Activated effector memory CD4-positive, alpha-beta T cell treated with anti-CD3 and anti-CD28 coated beads, Interleukin-2, amount 50 U/mL, for 16 hours (primary cell): Measurements from ENCODE around the gene IER5.
"Not testable (repeated sequence)": the region's sequence is repeated elsewhere in the genome, so short reads cannot be mapped to it uniquely, and the experiment has no call there.

Experiments used
- DNase-seq: peaks from one replicate; pipeline ENCODE4 v3.0.0-alpha.2; 2020

Gene IER5

DNA sequence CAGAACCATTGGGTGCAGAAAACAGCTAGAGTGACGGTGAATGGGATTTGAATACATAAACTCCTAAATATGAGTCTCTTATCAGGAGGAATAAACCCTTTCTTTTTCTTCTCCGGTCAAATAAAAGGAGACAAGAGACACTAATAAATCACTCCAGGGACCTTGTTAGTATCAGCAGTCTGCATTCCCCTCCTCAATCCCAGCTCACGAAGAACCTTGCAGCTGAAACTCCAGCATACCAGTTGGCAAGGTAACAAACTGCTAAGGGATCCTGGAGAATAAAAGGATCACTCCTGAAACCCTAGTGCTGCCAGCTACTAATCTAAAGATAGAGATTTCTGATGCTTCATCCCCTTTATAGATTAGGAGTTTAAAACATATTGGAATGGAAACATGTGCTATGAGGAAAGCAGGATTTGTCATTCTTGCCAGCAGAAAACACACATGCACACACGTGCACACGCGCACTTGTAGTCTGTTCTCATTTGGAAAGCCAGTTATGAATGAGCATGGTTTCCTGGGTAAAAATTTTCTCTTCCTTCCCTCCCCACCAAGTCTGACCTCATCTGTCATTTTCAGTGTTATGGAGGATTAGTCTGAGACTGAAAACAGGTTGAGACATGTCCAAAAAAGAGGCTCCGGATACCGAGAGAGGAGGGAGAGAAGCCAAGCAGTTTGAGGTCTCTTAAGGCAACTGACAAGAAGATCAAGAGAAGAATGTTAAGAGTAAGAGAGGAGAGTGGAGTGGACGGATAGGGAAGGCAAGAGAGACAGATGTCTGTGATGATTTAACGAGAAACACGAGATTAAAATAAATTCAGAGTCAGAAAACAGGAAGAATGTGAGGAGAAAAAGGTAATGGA lies 10.9 kb downstream of the IER5 start:
- DNase-seq: peak; percentile 70

DNA sequence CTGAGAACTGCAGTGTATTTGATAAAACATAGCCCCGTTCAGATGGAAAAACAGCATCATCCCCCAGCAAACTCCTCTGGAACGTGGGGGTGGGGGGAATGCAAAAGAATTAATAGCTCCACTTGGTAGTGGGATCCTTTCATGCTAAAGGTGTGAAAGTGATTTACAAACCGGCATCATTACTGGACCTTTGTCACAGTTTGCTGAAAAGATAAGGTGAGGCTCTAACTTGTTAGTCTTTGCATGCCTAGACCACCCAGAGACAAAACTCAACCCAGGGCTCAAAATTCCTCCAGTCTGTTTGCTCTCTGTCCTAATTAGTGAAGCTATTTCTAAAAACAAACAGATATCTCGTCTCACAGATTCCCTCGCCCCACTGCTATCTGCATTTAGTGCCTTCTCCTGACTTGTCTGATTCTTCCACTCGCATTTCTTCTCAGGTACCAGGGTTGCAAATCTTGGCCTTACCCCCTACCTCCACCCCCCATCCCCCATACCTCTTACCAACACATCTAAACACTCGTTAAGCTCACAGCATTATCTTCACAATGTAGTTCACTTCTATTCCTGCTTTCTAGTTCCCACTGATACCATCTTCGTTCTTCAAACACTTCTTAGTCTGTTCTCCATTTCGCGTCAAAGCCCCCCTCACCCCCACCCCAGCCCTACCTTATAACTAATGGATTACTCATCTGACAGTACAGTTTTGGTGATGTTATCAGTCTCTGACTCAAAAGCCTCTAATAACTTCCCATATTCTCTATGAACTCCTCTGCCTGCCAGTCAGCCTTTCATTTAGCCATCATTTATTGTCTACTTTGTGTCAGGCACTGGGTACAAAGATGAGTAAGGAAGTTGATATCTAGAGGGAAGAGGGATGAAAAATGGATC lies 11.8 kb downstream of the IER5 start:
- DNase-seq: peak; percentile 77

DNA sequence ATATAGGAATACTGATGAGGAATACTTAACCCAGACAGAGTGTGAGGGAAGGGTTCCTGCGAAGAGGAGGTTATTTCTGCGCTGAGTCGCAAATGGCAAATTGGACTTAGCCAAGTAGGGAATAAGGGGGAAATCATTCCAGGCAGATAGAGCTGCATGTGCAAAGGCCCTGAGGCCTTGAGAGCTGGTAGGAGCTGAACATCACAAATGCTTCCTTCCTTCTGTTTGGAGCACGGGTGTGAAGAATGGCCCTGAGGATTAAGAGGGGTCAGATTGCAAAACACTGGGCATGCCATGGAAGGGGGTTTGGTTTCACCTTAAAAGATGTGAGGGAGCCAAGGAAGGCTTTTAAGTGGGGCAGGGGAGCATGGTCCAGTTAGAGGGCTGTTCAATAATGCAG lies 12.4 kb downstream of the IER5 start:
- DNase-seq: no peak

DNA sequence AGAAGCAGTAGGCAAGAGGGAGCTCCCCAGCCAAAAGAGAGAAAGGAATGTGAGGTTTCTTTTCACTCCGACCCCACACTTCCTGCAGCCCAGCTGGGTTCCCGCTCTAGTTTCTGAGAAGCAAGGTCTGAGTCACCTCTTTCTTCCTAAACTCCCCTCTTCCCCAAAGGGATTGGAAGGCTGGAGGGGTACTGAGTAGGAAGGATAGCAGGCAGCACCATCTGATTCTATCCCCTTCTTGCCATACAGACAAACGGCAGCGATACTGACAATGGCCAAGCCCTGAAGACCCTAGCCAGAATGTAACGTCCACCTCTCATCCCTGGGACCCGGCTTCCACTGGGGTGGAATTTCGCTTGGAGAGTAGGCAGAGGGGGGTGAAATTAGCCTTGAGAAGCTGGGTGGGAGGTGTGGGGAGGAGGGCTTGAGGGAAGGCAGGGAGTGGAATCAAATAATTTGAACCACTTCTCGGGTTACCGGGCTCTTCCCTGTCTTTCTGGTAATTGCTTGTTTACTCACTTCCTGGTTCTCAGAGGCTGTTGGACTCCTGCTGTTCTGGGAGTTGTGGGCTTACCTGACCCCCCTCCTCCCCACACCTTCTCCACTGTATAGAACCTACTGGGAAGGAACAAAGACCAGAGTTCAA lies 13.2 kb downstream of the IER5 start:
- DNase-seq: no peak

DNA sequence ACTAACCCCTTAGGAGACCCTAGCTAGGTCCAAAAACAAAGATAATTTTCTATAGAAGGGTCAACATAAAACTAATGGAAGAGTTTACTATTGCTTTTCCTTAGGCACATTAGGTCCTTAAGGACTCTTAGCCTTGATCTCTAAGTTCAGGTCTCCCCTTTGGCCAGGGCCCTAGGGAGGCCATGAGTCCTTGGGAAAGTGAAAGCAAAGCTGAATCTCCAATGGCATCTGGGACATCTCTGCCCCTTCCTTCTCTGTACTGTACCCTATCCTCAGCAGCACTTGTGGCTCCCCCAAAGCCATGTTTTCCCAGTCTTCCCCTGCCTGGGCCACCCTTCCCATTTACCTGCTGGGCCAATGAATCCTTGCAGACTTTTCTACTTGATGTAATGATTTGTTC lies 14.3 kb downstream of the IER5 start:
- no peak for DNase-seq

DNA sequence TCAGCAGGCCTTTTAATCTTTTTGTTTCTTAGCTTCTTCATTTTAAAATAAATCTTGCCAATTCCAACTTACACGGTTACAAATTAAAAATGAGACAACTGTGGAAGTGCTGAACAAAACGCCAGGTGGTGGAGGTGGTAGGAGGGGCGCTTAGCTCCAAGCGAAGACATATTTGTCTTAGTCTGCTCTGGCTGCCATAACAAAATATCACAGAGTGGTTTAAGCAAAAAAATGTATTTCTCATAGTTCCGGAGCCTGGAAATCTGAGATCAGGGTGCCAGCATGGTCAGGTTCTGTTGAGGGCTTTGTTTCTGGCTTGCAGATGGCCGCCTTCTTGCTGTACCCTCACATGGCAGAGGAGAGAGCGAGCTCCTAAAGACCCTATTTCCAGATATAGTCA lies 14.9 kb downstream of the IER5 start:
- no peak for DNase-seq

DNA sequence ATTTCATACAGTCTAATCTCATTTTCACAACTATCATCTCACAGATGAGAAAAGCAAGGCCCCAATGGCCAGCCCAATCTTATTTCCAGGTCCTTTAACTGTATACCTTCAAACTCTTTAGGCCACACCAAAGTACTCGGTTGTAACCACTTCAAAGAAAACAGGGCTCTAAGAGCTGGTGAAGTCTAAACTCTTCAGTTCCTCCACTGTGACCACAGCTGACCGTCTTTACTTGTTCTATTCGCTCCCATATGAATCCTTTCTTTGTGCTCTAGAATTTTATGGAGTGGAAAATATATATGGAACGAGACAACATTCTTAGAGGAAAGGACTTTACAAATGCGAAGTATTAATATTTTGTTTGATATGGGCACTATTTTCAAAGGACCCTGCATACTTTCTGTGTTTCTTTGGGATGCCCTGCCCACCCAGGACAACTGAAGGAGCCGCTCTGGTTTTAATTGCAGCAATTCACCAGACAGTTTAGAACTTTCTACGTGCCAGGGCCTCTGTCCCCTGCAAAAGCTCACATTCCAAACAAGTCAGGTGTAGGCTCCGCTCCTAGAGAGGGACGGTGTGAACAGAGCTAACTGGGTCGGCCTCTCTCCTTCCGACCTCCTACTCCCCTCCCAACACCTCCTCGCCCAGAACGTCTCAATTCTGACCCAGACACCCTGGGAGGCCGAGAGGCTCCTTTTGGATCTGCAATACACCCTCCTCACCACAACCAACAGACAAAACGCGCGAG lies 15.7 kb downstream of the IER5 start:
- no peak for DNase-seq

DNA sequence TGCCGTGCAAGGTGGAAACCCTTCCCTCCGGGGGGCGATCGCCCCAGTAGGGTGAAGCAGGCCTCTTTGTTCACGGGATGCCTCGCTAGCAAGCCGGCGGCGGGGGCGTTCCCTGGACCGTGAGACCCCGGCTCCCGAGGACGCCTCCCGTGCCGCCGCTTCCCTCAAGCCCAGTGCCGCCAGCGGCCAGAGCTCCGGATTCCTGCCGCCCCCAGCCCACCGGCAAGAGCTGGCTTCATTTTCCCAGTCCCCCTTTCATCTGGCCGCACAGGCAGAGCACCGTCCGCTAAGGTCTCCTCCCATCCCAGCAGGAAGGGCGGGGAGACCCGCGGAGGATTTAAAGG lies 16.3 kb downstream of the IER5 start:
- peak; percentile 76 for DNase-seq

DNA sequence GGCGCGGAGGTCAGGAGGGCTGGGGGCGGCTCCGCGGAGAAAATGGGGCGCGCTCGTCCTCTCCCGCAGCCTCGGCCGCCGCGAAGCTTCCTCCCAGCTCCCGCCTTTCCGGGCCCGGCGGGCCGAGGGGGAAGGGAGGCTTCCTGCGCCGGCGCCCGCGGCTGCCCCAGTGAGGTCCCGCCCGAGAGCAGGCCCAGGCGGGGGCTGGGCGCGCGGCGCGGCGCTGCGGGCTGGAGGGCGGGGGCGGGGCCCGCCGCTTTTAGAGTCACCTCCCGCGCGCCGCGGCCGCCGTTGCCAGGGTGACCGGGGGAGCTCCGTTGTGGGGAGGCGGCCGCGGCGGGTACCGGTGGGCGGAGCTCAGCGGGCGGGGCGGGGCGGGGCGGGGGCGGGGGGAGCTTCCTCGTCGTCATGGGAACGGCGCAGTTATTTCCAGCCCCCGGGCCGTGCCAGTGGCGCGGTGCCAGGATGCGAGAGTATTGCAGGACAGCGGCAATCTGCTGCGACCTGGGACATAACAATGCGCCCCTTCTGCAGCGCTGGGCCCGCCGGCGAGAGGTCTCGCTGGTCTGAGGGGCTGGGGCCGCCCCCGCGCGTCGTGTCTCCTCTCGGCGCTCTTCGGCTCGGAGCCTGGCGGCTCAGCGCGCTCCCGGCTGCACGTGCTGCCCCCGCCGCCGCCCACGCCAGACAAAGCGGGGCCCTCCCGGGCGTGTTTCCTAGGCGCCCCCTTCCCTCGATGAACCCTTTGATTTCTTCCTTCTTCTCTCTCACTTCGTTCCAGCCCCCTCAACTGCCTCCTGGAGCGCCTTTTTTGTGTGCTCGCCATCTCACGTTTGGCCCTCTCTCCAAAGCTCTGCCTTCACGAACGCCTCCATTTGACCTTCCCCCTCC lies 16.9 kb downstream of the IER5 start:
- DNase-seq: peak; percentile 98

DNA sequence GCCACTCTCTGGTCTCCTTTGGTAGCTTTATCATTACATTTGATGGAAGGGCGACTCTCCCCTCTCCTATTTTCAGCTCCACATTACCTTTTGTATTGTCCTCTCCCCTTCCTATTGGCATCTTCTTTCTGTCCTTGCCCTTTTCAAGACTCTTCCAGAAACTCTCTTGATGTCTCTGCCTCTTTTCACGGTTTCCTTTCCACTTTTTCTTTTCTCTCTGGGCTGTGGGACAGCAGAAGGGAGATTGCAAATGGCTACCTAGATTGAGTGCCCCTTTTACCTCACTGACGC lies 17.5 kb downstream of the IER5 start:
- DNase-seq: no peak

DNA sequence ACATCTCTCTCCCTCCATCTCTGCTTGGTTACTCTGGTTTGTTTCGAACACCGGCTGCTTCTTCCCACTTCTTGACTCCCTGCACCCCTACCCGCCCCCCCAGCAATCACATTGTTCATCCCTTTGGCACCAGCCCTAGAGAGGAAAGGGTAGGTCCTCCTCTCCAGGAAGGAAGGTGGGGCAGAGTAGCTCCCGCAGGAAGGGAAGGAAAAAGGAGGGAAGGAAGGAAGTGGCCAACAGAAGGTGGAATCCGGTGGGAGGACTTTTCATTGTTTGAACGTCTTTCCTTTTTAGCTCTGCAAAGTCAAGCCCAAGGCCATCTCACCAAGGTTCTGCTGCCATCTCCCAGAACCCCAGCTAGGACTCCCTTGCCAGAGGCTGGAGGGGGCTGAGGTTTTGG lies 18.0 kb downstream of the IER5 start:
- no peak for DNase-seq

DNA sequence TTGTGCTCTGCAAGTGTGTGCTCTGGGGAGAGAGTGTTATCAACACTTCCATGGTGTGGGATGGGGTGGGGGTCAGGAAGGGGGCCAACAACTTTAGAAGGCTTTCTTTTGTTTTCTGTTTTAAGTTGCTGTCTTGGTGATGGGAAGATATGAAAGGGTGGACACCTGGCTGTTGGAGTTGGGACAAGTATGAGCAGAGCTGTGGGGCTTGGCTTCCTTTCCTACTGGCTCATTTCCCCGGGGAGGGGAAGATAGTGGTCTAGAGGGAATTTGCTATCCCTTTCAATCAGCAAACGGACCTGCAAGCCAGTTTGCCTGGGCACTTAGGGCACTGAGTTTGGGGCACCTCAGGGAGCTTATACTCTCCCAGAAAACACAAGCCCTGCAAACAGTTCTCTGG lies 19.2 kb downstream of the IER5 start:
- no peak for DNase-seq

DNA sequence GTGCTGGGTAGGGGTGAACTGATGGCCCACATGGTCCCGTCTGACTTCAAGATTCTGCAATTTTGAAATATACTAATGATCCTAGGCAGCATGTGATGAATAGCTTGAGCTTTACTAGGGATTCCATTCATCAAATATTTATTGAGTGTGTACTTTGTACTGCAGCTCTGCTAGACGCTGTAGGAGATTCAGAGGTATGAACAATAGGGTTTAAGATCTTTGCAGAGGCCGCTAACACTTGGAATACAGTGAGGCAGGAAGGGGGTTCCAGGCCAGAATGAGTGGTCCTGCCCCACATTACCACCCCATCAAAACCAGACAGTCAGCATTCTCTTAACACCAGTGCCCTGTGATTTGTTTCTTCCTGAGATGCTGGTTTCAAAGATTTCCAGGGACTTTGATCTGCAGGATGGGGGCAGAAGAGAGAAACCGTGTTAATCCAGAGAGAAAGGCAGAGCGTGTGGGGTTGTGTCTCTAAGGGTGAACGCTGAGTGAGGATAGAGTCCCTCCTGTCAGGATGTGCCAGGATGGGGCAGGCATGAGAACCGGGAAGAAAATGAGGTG lies 19.9 kb downstream of the IER5 start:
- DNase-seq: no peak

DNA sequence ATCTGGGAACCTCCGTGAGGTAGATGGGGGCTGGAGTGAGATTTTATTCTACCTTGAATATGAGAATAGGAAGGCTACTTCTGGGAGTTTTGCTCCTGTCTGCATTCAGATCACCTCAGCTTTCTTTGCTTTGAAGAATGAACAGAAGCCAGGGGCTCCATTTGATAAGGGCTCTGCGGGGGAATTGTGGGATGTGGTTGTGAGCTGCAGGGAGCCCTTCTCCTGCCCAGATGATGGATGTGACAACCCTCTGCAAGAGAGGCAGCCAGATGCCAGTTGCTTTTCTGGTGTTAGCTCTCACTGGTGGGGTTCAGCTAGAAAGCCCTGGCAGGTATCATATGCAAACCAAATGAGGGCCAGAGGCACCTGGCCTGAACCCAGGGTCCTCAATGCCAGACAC lies 21.5 kb downstream of the IER5 start:
- DNase-seq: no peak

DNA sequence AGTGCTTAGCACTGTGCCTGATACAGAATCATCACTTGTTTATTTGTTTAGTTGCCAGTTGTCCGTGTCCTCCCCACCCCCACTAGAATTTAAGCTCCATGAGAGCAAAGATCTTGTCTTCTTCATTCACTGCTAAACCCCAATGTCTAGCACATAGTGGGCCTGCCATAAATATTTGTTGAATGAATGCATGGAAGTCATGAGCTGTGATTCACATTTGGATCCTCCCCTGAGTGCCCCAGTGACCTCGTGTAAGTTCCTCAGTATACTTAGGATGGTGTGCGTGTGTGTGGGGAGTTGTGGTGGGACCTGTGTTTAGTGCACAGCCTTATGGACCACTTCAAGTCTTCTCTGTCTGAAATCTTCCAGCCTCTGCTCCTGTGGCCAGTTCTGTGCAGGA lies 23.1 kb downstream of the IER5 start:
- DNase-seq: no peak

DNA sequence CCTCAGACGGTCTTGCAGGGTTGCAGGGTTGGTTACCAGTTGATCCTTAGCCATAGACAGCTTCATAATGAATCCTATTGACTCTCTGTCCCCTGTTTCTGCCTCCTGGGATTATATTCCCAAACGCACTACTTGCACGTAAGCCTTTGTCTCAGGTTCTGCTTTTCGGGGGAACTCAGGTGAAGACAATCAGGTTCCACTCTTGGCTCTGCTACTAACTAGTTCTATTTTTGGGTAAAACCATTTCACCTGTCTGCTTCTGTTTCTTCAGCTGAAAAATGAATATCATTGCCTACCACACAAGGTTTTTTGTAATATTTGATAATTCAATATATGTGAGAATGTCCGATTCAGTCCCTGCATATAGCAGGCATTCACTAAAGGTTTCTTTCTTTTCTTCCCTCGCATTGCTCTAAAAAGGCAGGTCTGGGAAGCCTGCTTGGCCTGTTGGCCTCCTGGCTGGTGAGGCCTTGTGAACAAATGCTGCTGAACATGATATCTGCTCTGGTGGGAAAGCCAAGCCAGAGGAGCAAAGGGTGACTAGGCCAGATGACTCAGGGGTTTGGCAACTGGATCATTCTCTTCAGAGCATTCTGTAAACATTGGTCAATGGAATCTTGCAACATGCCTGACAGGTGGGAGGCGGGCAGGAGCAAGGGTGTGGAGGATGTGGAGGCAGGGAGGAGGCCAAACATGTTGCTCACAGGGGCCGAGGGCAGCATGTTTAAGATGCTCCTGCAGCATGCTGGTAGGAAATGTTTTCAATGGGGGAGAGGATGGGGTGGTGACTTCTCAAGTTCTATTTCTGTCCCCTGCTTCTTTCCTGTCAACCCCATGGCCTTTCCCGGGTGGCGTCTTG lies 23.8 kb downstream of the IER5 start:
- DNase-seq: no peak

DNA sequence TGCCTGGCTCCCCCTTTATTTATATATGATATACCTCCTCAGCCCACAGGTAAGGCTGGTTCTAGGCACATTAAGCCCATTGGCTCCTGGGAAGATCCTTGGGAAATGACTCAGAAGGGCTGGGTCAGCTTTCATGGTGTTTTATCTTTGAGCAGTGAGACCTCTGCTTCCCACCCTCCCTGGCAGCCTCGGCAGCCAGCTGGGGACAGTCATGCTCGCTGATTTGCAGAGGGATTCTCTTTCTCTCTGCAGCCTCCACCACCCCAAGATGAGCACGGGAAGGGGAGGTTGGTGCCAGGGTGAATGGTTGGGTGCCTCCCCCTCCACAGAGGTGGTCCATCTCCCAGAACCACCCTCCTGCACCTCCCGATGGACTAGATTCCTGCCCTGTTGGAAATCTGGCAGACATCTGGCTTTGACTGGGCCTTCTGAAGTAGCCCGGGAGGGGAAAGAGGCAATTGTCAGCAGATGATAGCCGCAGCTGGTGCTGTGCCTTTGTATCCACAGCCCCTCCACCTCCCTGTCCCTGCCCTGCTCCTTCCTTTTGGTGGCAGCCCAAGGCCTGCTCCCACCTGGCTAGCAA lies 24.6 kb downstream of the IER5 start:
- no peak for DNase-seq

DNA sequence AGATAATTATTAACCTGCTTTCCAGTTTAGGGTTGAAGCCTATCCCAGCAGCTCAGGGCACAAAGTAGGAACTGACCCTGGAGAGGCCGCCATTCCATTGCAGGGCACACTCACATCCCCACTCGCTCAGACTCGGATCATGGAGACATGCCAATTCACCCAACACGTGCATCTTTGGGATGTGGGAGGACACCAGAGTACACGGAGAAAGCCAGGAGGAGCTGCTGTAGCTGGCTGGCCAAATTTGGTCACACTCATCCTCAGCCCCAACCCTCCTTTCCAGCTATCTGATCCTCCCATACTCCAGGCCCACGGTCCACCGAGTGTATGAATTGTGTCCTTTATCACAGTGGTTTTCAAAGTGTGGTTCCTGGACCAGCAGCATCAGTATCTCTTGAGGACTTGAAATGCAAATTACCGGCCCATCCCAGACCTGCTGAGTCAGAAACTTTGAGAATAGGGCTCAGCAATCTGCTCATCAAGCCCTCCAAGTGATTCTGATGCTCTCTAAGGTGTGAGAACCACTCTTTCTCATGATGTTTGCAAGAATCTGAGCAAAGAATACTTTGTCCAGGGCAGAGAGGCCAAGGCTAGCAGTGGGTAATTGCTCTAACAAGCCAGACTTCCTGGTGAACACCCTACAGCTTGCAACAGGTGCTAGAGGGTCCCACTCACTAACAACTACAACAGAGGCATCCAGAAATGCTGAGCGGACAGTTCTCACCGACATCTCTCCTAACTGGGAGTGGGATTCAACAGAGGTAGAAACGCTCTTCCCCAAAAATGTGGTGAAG lies 26.3 kb downstream of the IER5 start:
- no peak for DNase-seq

DNA sequence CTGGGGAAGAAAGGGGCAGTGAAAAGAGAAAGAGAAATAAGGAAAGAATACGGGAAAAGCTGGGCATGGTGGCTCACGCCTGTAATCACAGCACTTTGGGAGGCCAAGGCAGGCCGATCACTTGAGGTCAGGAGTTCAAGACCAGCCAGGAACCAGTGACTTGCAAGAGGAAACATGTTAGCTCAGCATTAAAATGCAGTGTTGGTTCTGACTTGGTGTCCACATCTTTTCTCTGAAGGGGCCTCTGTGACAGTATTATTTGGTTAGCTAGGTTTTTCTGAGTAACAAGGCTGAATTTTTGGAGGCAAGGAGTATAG lies 26.8 kb downstream of the IER5 start:
- no peak for DNase-seq

DNA sequence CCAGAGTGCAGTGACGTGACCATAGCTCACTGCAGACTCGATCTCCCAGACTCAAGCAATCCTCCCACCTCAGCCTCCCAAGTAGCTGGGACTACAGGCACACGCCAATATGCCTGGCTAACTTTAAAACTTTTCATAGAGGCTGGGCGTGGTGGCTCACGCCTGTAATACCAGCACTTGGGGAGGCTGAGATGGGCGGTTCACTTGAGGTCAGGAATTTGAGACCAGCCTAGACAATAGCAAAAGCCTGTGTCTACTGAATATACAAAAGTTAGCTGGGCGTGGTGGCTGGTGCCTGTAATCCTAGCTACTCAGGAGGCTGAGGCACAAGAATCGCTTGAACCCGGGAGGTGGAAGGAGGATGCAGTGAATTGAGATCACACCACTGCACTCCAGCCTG lies 27.5 kb downstream of the IER5 start:
- not testable (repeated sequence) for DNase-seq
